ENCODE data around the gene MYO18B.

The MYO18B gene

DNA sequence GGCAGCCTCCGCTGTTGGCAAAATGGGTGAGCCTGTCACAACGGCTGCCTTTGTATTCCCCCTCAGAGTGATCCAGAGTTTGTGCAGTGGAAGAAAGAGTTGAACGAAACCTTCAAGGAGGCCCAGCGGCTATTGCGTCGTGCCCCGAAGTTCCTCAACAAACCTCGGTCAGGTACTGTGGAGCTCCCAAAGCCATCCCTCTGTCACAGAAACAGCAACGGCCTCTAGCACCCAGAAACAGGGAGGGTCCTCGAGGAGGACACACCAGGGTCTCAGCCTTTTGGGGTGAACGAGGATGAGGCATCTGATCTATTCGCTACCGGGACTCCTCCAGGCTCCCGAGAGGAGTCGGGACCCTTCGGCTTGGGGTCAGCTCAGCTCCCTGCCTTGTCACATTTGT, 19.8 kb upstream of the MYO18B start:
- no peak overlapping the region for H3K4me3 ChIP-seq (replicated peaks in 1 of 2; ENCODE audit: low read depth in 2 of 2, low read length in 2 of 2)
- DNase-seq (ENCODE audit: low read depth in 2 of 2) = no peak
- TF ChIP-seq, protein P1, sequence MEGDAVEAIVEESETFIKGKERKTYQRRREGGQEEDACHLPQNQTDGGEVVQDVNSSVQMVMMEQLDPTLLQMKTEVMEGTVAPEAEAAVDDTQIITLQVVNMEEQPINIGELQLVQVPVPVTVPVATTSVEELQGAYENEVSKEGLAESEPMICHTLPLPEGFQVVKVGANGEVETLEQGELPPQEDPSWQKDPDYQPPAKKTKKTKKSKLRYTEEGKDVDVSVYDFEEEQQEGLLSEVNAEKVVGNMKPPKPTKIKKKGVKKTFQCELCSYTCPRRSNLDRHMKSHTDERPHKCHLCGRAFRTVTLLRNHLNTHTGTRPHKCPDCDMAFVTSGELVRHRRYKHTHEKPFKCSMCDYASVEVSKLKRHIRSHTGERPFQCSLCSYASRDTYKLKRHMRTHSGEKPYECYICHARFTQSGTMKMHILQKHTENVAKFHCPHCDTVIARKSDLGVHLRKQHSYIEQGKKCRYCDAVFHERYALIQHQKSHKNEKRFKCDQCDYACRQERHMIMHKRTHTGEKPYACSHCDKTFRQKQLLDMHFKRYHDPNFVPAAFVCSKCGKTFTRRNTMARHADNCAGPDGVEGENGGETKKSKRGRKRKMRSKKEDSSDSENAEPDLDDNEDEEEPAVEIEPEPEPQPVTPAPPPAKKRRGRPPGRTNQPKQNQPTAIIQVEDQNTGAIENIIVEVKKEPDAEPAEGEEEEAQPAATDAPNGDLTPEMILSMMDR (IDR thresholded peaks at IDR 0.05; ENCODE audit: low read depth, low read length) = no peak

DNA sequence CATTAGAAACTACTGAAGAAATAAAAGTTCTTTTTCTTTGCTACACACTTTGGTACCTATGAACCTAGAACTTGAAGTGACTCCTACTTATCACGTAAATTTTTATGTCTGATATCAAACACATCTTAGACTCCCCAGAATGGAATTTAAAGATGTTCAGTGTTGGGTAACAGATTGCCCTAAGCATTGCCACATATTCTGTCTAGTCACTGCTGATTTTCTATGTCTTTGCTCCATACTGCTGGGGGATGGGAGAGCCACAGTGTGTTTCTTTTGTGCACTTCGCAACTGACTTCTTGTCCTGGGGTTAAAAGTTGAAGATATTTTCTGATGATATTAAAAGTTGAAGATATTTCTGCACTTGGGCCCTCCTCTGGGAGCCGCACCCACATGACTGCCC, 19.4 kb upstream of the MYO18B start:
- no peak overlapping the region for H3K4me3 ChIP-seq (replicated peaks in 1 of 2; ENCODE audit: low read depth in 2 of 2, low read length in 2 of 2)
- peak in 1 of 2 donors; percentile 6 for DNase-seq (ENCODE audit: low read depth in 2 of 2)
- TF ChIP-seq, protein P1 (IDR thresholded peaks at IDR 0.05; ENCODE audit: low read depth, low read length) = no peak

GRCh38 chr22:25726241-25726640, 15.7 kb upstream of the MYO18B start:
- no peak overlapping the region for H3K4me3 ChIP-seq (replicated peaks in 1 of 2; ENCODE audit: low read depth in 2 of 2, low read length in 2 of 2)
- DNase-seq (ENCODE audit: low read depth in 2 of 2) = no peak
- TF ChIP-seq, protein P1 (IDR thresholded peaks at IDR 0.05; ENCODE audit: low read depth, low read length) = no peak

DNA sequence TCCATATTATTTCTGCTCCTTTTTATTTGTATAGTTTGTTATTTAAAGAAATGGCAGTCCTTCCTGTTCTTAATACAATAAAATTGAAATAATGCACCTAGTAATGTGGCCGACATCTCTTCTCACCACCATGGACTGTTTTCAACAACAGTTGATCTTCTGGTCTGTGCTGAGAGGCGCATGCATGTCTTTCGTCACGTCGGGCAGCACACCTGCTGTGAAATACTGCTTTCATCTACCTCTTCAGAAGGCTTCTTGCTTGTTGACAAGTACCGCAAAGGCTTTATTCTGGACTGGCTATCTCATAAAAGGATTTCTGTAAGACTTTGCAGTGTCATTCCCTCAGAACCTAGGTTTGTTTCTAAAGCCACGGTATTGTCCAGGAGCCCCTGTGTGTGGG, 13.9 kb upstream of the MYO18B start:
- TF ChIP-seq, protein P1 (IDR thresholded peaks at IDR 0.05; ENCODE audit: low read depth, low read length) = no peak
- H3K4me3 ChIP-seq (replicated peaks in 1 of 2; ENCODE audit: low read depth in 2 of 2, low read length in 2 of 2) = no peak overlapping the region
- DNase-seq (ENCODE audit: low read depth in 2 of 2) = no peak

GRCh38 chr22:25729016-25729995, 12.7 kb upstream of the MYO18B start:
- DNase-seq (ENCODE audit: low read depth in 2 of 2) = no peak
- no peak overlapping the region for H3K4me3 ChIP-seq (replicated peaks in 1 of 2; ENCODE audit: low read depth in 2 of 2, low read length in 2 of 2)
- TF ChIP-seq, protein P1 (IDR thresholded peaks at IDR 0.05; ENCODE audit: low read depth, low read length) = no peak

DNA sequence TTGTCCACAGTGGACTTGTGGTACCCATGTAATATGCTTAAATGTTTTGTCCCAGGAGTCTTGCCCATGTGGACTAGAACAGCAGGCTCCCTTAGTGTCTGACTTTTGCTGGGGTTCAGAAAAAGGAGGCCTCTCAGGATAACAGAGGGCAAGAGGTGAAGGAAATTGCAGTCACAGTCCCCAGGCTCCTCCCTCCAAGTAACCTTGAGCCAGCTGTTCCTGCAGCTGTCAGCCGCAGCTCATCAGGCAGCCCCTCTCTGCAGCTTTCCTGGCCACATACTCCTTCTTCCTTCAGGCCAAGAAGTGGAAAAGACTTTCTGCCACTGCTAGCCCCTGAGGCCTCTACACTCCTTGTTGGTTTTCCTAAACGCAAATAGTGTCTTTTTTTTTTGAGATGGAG, 6.3 kb upstream of the MYO18B start:
- no peak for DNase-seq (ENCODE audit: low read depth in 2 of 2)
- TF ChIP-seq, protein P1 (IDR thresholded peaks at IDR 0.05; ENCODE audit: low read depth, low read length) = no peak

More for the DNA sequence above, 6.3 kb upstream of the MYO18B start:
- H3K4me3 ChIP-seq (replicated peaks in 1 of 2; ENCODE audit: low read depth in 2 of 2, low read length in 2 of 2) = no peak overlapping the region

Measured in cardiac fibroblast (primary cell).